Fibroblast of lung (primary cell): ENCODE data around the gene BCO1. TPM values are rescaled to one million over a fixed set of nuclear protein-coding genes. Genes with fewer than 3 reads are reported as not detected.
A peak's percentile ranks its signal among the peaks of the same experiment; 100 is the strongest.

ENCODE experiments used
- DNase-seq, 2 donors: peaks; one replicate each; pipeline versions ENCODE4 v3.0.0 to v3.0.0-alpha.2; 2010; ENCODE audit warnings: low read depth in 2 of 2
- H2AFZ ChIP-seq: 2 replicates; pipeline ENCODE4 v1.5.1; 2012; ENCODE audit warnings: low read length, control low read depth, inconsistent platforms
- H3K27ac ChIP-seq: 2 replicates; pipeline ENCODE4 v1.5.1; 2011; ENCODE audit warnings: low read length, control low read depth; ENCODE audit not compliant: insufficient read depth
- H3K27me3 ChIP-seq: 2 replicates; pipeline ENCODE4 v1.5.1; 2011; ENCODE audit warnings: mild to moderate bottlenecking, low read length; ENCODE audit not compliant: control insufficient read depth, insufficient read depth
- H3K36me3 ChIP-seq: 2 replicates; pipeline ENCODE4 v1.5.1; 2011; ENCODE audit warnings: low read length; ENCODE audit not compliant: control insufficient read depth, insufficient read depth
- H3K4me1 ChIP-seq: 2 replicates; pipeline ENCODE4 v1.5.1; 2011; ENCODE audit warnings: low read length; ENCODE audit not compliant: control insufficient read depth, insufficient read depth; ENCODE audit errors: extremely low read depth
- H3K4me2 ChIP-seq: 2 replicates; pipeline ENCODE4 v1.5.1; 2011; ENCODE audit warnings: low read length, control low read depth; ENCODE audit not compliant: insufficient read depth; ENCODE audit errors: extremely low read depth
- H3K4me3 ChIP-seq, 4 experiments: fragments of 200-600 bp in 1 of 4; sonication (generic) in 1 of 4; replicated peaks in 1 of 4; 2 replicates each; pipeline ENCODE4 v1.5.1; 2011 to 2016; ENCODE audit warnings: low read length in 4 of 4, low read depth in 3 of 4, mild to moderate bottlenecking in 3 of 4, control low read depth in 2 of 4, inconsistent platforms in 1 of 4, mixed read lengths in 1 of 4; ENCODE audit not compliant: insufficient read depth in 1 of 4; ENCODE audit errors: control extremely low read depth in 1 of 4
- H3K79me2 ChIP-seq: 2 replicates; pipeline ENCODE4 v1.5.1; 2012; ENCODE audit warnings: mild to moderate bottlenecking, low read length, inconsistent platforms; ENCODE audit not compliant: control insufficient read depth, insufficient read depth
- H3K9ac ChIP-seq: 2 replicates; pipeline ENCODE4 v1.5.1; 2011; ENCODE audit warnings: mild to moderate bottlenecking, low read length, control low read depth; ENCODE audit not compliant: insufficient read depth
- H3K9me3 ChIP-seq: 2 replicates; pipeline ENCODE4 v1.5.1; 2012; ENCODE audit warnings: low read depth, low read length; ENCODE audit not compliant: control insufficient read depth, insufficient read depth
- H4K20me1 ChIP-seq: 2 replicates; pipeline ENCODE4 v1.5.1; 2011; ENCODE audit warnings: low read length; ENCODE audit not compliant: control insufficient read depth, insufficient read depth; ENCODE audit errors: extremely low read depth
- CTCF ChIP-seq, 2 donors: IDR thresholded peaks in 1 of 2; conservative IDR thresholded peaks in 1 of 2; 1 replicate in 1 of 2; 2 replicates in 1 of 2; pipeline ENCODE4 v1.5.1; 2011 to 2012; ENCODE audit warnings: low read length in 2 of 2, control low read depth in 1 of 2, inconsistent platforms in 1 of 2, low read depth in 1 of 2, mild to moderate bottlenecking in 1 of 2
- EZH2 ChIP-seq: IDR thresholded peaks from 2 replicates; pipeline ENCODE4 v1.5.1; 2012; ENCODE audit warnings: low read length, control low read depth, mild to moderate bottlenecking; ENCODE audit errors: missing control alignments
- polyA minus RNA-seq: library from RNA; depleted of rRNA, polyadenylated mRNA; stranded (reverse); fragments of >200 nt; gene quantifications from 2 replicates; pipeline ENCODE4 v1.2.3, GENCODE V29; 2011; ENCODE audit warnings: low replicate concordance
- polyA plus RNA-seq, 2 donors: library from polyadenylated mRNA; depleted of rRNA in 1 of 2; stranded (reverse) in 1 of 2; unstranded in 1 of 2; fragments of >200 nt; gene quantifications; 2 replicates each; pipeline ENCODE4 v1.2.1, GENCODE V29; 2011 to 2012; ENCODE audit warnings: missing spikeins in 1 of 2
- total RNA-seq: library from RNA; depleted of rRNA; stranded (reverse); fragments of >200 nt; gene quantifications from 2 replicates; pipeline ENCODE4 v1.2.1, GENCODE V29; 2014

The BCO1 gene
- total RNA-seq (under 0.01 and 0.26 TPM in 2 replicates), polyA plus RNA-seq (0.05 and 0.10 TPM in 2 replicates), polyA minus RNA-seq (not detected in 2 replicates)
- not detected in 2 replicates for polyA plus RNA-seq (2012)

GRCh38 chr16:81238296-81239011, at the start of gene BCO1:
Gene BCO1 (plus strand): TSS chr16:81238689. CDS start chr16:81238909, 220 bp downstream.
- no peaks in the 10 kb centered on the region for H3K36me3 ChIP-seq
- H2AFZ ChIP-seq, result peak within 1 kb of the TSS; percentile 76
- no peaks in the 10 kb centered on the region for H3K9me3 ChIP-seq
- no peaks in the 10 kb centered on the region for H4K20me1 ChIP-seq
- H3K4me1 ChIP-seq, result no peaks in the 10 kb centered on the region
- no peaks in the 10 kb centered on the region for H3K79me2 ChIP-seq
- H3K4me2 ChIP-seq, result peak within 1 kb of the TSS; percentile 49
- no peak within 1 kb of the TSS for H3K9ac ChIP-seq
- TF ChIP-seq CTCF (conservative IDR thresholded peaks at IDR 0.05 in 1 of 2, IDR thresholded peaks at IDR 0.05 in 1 of 2; ENCODE audit: low read depth in 1 of 2, low read length in 2 of 2) (no peak), EZH2 (no peak)
- H3K27me3 ChIP-seq, result no peaks in the 10 kb centered on the region
- peak; percentile 64 to 78 for DNase-seq
- no peak within 1 kb of the TSS for H3K27ac ChIP-seq
- H3K4me3 ChIP-seq, result peak within 1 kb of the TSS; percentile 20 to 58 (median 44)

- TF ChIP-seq CTCF (conservative IDR thresholded peaks at IDR 0.05 in 1 of 2, IDR thresholded peaks at IDR 0.05 in 1 of 2; ENCODE audit: low read depth in 1 of 2, low read length in 2 of 2) (no peak), EZH2 (no peak)
- Histone ChIP-seq H3K4me2 (no peak overlapping the region), H3K9me3 (no peaks in the 10 kb centered on the region), H3K27ac (no peak overlapping the region), H3K4me1 (peaks cover 2% of the 10 kb centered on the region), H4K20me1 (no peaks in the 10 kb centered on the region), H3K36me3 (no peaks in the 10 kb centered on the region), H3K9ac (no peak overlapping the region), H3K4me3 (no peak overlapping the region), H2AFZ (peak overlapping the region; percentile 30), H3K79me2 (no peaks in the 10 kb centered on the region), H3K27me3 (no peaks in the 10 kb centered on the region)
- DNase-seq, result peak; percentile 45 to 67
Observed at GRCh38 chr16:81189100-81189664, 49.3 kb upstream of the BCO1 start.

GRCh38 chr16:81190667-81191066, 47.8 kb upstream of the BCO1 start:
- H3K4me1 ChIP-seq, result peaks cover 2% of the 10 kb centered on the region
- no peaks in the 10 kb centered on the region for H3K79me2 ChIP-seq
- H3K27me3 ChIP-seq, result no peaks in the 10 kb centered on the region
- no peaks in the 10 kb centered on the region for H3K9me3 ChIP-seq
- H3K9ac ChIP-seq, result no peak overlapping the region
- DNase-seq, result peak; percentile 19 to 23
- no peaks in the 10 kb centered on the region for H3K36me3 ChIP-seq
- H2AFZ ChIP-seq, result no peak overlapping the region
- TF ChIP-seq CTCF (conservative IDR thresholded peaks at IDR 0.05 in 1 of 2, IDR thresholded peaks at IDR 0.05 in 1 of 2; ENCODE audit: low read depth in 1 of 2, low read length in 2 of 2) (no peak), EZH2 (no peak)
- no peaks in the 10 kb centered on the region for H4K20me1 ChIP-seq
- no peak overlapping the region for H3K27ac ChIP-seq
- no peak overlapping the region for H3K4me2 ChIP-seq
- H3K4me3 ChIP-seq, result no peak overlapping the region
